Renal cortex interstitium (tissue), 15 donors: ENCODE data around the gene FSIP2. TPM values are rescaled to one million over a fixed set of nuclear protein-coding genes. Genes with fewer than 3 reads are reported as not detected.

Source experiments
- DNase-seq, 11 donors: peaks; one replicate each; pipeline ENCODE4 v3.0.0-alpha.2; 2013; ENCODE audit warnings: low read depth in 9 of 11, low spot score in 4 of 11; ENCODE audit errors: extremely low read depth in 1 of 11
- long read RNA-seq, 16 experiments: transcript quantifications; one replicate each; lab custom pipeline, GENCODE V29; 2026
- polyA plus RNA-seq, 3 donors: library from polyadenylated mRNA; unstranded; fragments of 120-200 nt; gene quantifications; one replicate each; pipeline ENCODE4 v1.2.1, GENCODE V29; 2013; ENCODE audit not compliant: insufficient read length in 3 of 3

FSIP2 gene
- polyA plus RNA-seq: 1 to 10 TPM; 2.1 to 5.2 (median 3.0) TPM
- long read RNA-seq, donor 1: 0 reads
- long read RNA-seq, donor 2: 0 reads
- long read RNA-seq, donor 3: 0 reads
- long read RNA-seq, donor 4: 0 reads
- long read RNA-seq, donor 5: 0 reads
- long read RNA-seq, donor 6: 0 reads
- long read RNA-seq, donor 7: 0 reads
- long read RNA-seq, donor 8: 0 reads
- long read RNA-seq, donor 9: 0 reads
- long read RNA-seq, donor 10: 0 reads
- long read RNA-seq, donor 11: 0 reads
- long read RNA-seq, donor 12: 0 reads
- long read RNA-seq, donor 13: 0 reads
- long read RNA-seq, donor 14: 0 reads
- long read RNA-seq, donor 15: 0 reads
- long read RNA-seq, donor 16, partial matches to known transcripts: 23 of 23 reads
- long read RNA-seq, donor 16, other reads (novel, unspliced or antisense): 0 of 23 reads

GRCh38 chr2:185738679-185739472 lies at the start of gene FSIP2:
Gene FSIP2 (plus strand): TSS chr2:185738804. CDS start chr2:185738895, 91 bp downstream.
- DNase-seq: peak; percentile 35 to 70 (median 61)

GRCh38 chr2:185689906-185690539 lies 48.6 kb upstream of the FSIP2 start:
- DNase-seq: no peak

- peak in 3 of 11 donors; percentile 0 to 2 (median 1) for DNase-seq
Observed at GRCh38 chr2:185695711-185696235, 42.8 kb upstream of the FSIP2 start.

GRCh38 chr2:185700883-185701282 lies 37.7 kb upstream of the FSIP2 start:
- no peak for DNase-seq

- no peak for DNase-seq
Observed at GRCh38 chr2:185734658-185735057, 3.9 kb upstream of the FSIP2 start.

GRCh38 chr2:185736210-185736609 lies 2.4 kb upstream of the FSIP2 start:
- DNase-seq: no peak

GRCh38 chr2:185745864-185746859 lies 7.6 kb downstream of the FSIP2 start:
- no peak for DNase-seq

GRCh38 chr2:185757356-185757755 lies 18.8 kb downstream of the FSIP2 start:
- DNase-seq: no peak

- DNase-seq: no peak
Observed at GRCh38 chr2:185771396-185771795, 32.8 kb downstream of the FSIP2 start.

- no peak for DNase-seq
Observed at GRCh38 chr2:185780890-185781289, 42.3 kb downstream of the FSIP2 start.

- DNase-seq: no peak
Observed at GRCh38 chr2:185782223-185782769, 43.7 kb downstream of the FSIP2 start.

GRCh38 chr2:185785156-185785555 lies 46.6 kb downstream of the FSIP2 start:
- no peak for DNase-seq

- no peak for DNase-seq
Observed at GRCh38 chr2:185785851-185786473, 47.4 kb downstream of the FSIP2 start.

- no peak for DNase-seq
Observed at GRCh38 chr2:185787227-185788145, 48.9 kb downstream of the FSIP2 start.

- DNase-seq: no peak
Observed at GRCh38 chr2:185790361-185790760, 51.8 kb downstream of the FSIP2 start.

GRCh38 chr2:185793532-185794345 lies 55.1 kb downstream of the FSIP2 start:
- no peak for DNase-seq
